SK-N-SH (cell line): ENCODE results near the gene DCK. TPM values are rescaled to one million over a fixed set of nuclear protein-coding genes. Genes with fewer than 3 reads are reported as not detected.
"Not testable (repeated sequence)": the region's sequence is repeated elsewhere in the genome, so short reads cannot be mapped to it uniquely, and the experiment has no call there.

Experiments
- CTCF ChIA-PET: fragments of 300-600, 350-600 bp; formaldehyde crosslinking; extraction: SDS; loops from one replicate; lab custom pipeline; 2021; lab: Yijun Ruan, JAX
- POLR2A ChIA-PET: fragments of 350-600 bp; sonication (Branson Sonifier 250); formaldehyde crosslinking; extraction: SDS; loops from one replicate; lab custom pipeline; 2020; ENCODE audit warnings: antibody characterized with exemption, inconsistent platforms; lab: Yijun Ruan, JAX
- DNase-seq: peaks from one replicate; pipeline ENCODE4 v3.0.0; 2012
- H2AFZ ChIP-seq: fragments of 200-600 bp; sonication (generic); 2 replicates; pipeline ENCODE4 v1.8.1; 2016; ENCODE audit warnings: antibody characterized with exemption, mild to moderate bottlenecking, low read depth
- H3F3A ChIP-seq: fragments of 200-600 bp; sonication (generic); replicated peaks from 2 replicates; pipeline ENCODE3; 2016; ENCODE audit warnings: antibody characterized with exemption, mild to moderate bottlenecking; ENCODE audit not compliant: insufficient read depth
- H3K27ac ChIP-seq, 2 experiments: fragments of 200-500 bp in 1 of 2; fragments of 200-600 bp in 1 of 2; sonication (Bioruptor generic) in 1 of 2; sonication (generic), shearing (Covaris generic) in 1 of 2; 2 replicates each; pipeline versions ENCODE4 v1.5.1 to v1.6.1; 2014 to 2016; ENCODE audit warnings: low read depth in 2 of 2, inconsistent platforms in 1 of 2, low read length in 1 of 2, mild to moderate bottlenecking in 1 of 2, mixed read lengths in 1 of 2
- H3K27me3 ChIP-seq: fragments of 200-600 bp; sonication (generic), shearing (Covaris generic); 2 replicates; pipeline ENCODE4 v1.6.1; 2016; ENCODE audit warnings: mixed run types; ENCODE audit not compliant: insufficient read depth
- H3K36me3 ChIP-seq, 2 experiments: fragments of 200-500 bp in 1 of 2; fragments of 200-600 bp in 1 of 2; sonication (Bioruptor generic) in 1 of 2; sonication (generic) in 1 of 2; replicated peaks in 1 of 2; 2 replicates each; pipeline versions ENCODE3 to v1.5.1; 2014 to 2016; ENCODE audit warnings: low read length in 1 of 2, mild to moderate bottlenecking in 1 of 2; ENCODE audit not compliant: insufficient read depth in 2 of 2, control insufficient read depth in 1 of 2
- H3K4me1 ChIP-seq, 2 experiments: fragments of 200-500 bp in 1 of 2; fragments of 200-600 bp in 1 of 2; sonication (Bioruptor generic) in 1 of 2; sonication (generic), shearing (Covaris generic) in 1 of 2; 2 replicates each; pipeline versions ENCODE4 v1.5.1 to v1.6.1; 2014 to 2016; ENCODE audit warnings: low read depth in 1 of 2, low read length in 1 of 2, mixed run types in 1 of 2; ENCODE audit not compliant: insufficient read depth in 2 of 2, control insufficient read depth in 1 of 2
- H3K4me2 ChIP-seq: fragments of 200-600 bp; sonication (generic), shearing (Covaris generic); 2 replicates; pipeline ENCODE4 v1.6.1; 2017; ENCODE audit warnings: mixed run types
- H3K4me3 ChIP-seq, 2 experiments: fragments of 200-500 bp in 1 of 2; fragments of 200-600 bp in 1 of 2; sonication (Bioruptor generic) in 1 of 2; sonication (generic), shearing (Covaris generic) in 1 of 2; 2 replicates each; pipeline versions ENCODE4 v1.5.1 to v1.8.1; 2014 to 2016; ENCODE audit warnings: low read depth in 2 of 2, inconsistent platforms in 1 of 2, low read length in 1 of 2, mild to moderate bottlenecking in 1 of 2, mixed read lengths in 1 of 2, moderate library complexity in 1 of 2
- H3K79me2 ChIP-seq: fragments of 200-600 bp; sonication (generic); 2 replicates; pipeline ENCODE4 v1.8.1; 2017; ENCODE audit warnings: mild to moderate bottlenecking; ENCODE audit not compliant: insufficient read depth
- H3K9ac ChIP-seq: fragments of 200-600 bp; sonication (generic); 2 replicates; pipeline ENCODE4 v1.6.1; 2017; ENCODE audit warnings: mixed run types
- H3K9me2 ChIP-seq: fragments of 200-600 bp; sonication (generic); 2 replicates; pipeline ENCODE4 v1.6.1; 2017; ENCODE audit warnings: mixed run types
- H3K9me3 ChIP-seq: fragments of 200-600 bp; sonication (generic); 2 replicates; pipeline ENCODE4 v1.6.1; 2017; ENCODE audit warnings: mixed run types, mild to moderate bottlenecking, moderate library complexity
- H4K20me1 ChIP-seq: fragments of 200-600 bp; sonication (generic); 2 replicates; pipeline ENCODE4 v1.6.1; 2017; ENCODE audit warnings: mild to moderate bottlenecking, mixed run types; ENCODE audit not compliant: insufficient read depth
- CHD2 ChIP-seq: fragments of 150-350 bp; IDR thresholded peaks from 2 replicates; pipeline ENCODE4 v1.6.1; 2018; ENCODE audit warnings: low read length; ENCODE audit not compliant: partially characterized antibody
- EP300 ChIP-seq, 2 experiments: IDR thresholded peaks; 2 replicates each; pipeline versions ENCODE4 v1.4.0 to v1.6.1; 2012; ENCODE audit warnings: borderline replicate concordance in 1 of 2, low read depth in 1 of 2, low read length in 1 of 2
- FOSL2 ChIP-seq: IDR thresholded peaks from 2 replicates; pipeline ENCODE4 v1.4.0; 2012; ENCODE audit warnings: low read depth, mild to moderate bottlenecking, moderate library complexity, borderline replicate concordance
- FOXM1 ChIP-seq: IDR thresholded peaks from 2 replicates; pipeline ENCODE4 v1.4.0; 2012; ENCODE audit warnings: low read depth, mild to moderate bottlenecking
- JUND ChIP-seq: IDR thresholded peaks from 2 replicates; pipeline ENCODE4 v1.4.0; 2012
- NFIC ChIP-seq: IDR thresholded peaks from 2 replicates; pipeline ENCODE4 v1.4.0; 2012; ENCODE audit warnings: borderline replicate concordance
- RAD21 ChIP-seq: IDR thresholded peaks from 2 replicates; pipeline ENCODE4 v1.6.1; 2012; ENCODE audit warnings: mild to moderate bottlenecking, low read length
- RXRA ChIP-seq: IDR thresholded peaks from 2 replicates; pipeline ENCODE4 v1.4.0; 2012; ENCODE audit warnings: low read depth, mild to moderate bottlenecking, borderline replicate concordance
- TAF1 ChIP-seq: IDR thresholded peaks from 2 replicates; pipeline ENCODE4 v1.6.1; 2012; ENCODE audit warnings: low read depth, mild to moderate bottlenecking, low read length, moderate library complexity, borderline replicate concordance
- TCF12 ChIP-seq: IDR thresholded peaks from 2 replicates; pipeline ENCODE4 v1.4.0; 2012
- TEAD4 ChIP-seq: IDR thresholded peaks from 2 replicates; pipeline ENCODE4 v1.4.0; 2012; ENCODE audit warnings: mild to moderate bottlenecking, borderline replicate concordance; ENCODE audit not compliant: insufficient read depth
- YY1 ChIP-seq: IDR thresholded peaks from 2 replicates; pipeline ENCODE4 v1.4.0; 2012; ENCODE audit warnings: low read depth, mild to moderate bottlenecking
- WGBS: methylation state at CpG from one replicate; pipeline ENCODE4 v1.1.6; 2017; ENCODE audit warnings: low lambda C conversion rate; 5-methylcytosine and 5-hydroxymethylcytosine counted together
- polyA plus RNA-seq, 3 experiments: library from polyadenylated mRNA; depleted of rRNA; stranded (reverse); fragments of >200 nt; gene quantifications; 2 replicates each; pipeline ENCODE4 v1.2.3, GENCODE V29; 2012
- TF ChIP-seq, protein P1 (sequence below): fragments of 200-600 bp; sonication (generic); IDR thresholded peaks from 2 replicates; pipeline ENCODE4 v1.6.1; 2017; ENCODE audit warnings: antibody characterized with exemption, mild to moderate bottlenecking, moderate library complexity
- TF ChIP-seq, protein P2 (sequence below): IDR thresholded peaks from 2 replicates; pipeline ENCODE4 v1.6.1; 2012; ENCODE audit warnings: mild to moderate bottlenecking, low read depth, low read length, moderate library complexity
- TF ChIP-seq, protein P3 (sequence below): fragments of 150-350 bp; IDR thresholded peaks from 2 replicates; pipeline ENCODE4 v1.6.1; 2017; ENCODE audit warnings: antibody characterized with exemption, low read length, low read depth, borderline replicate concordance
- TF ChIP-seq, protein P4 (sequence below): IDR thresholded peaks from 2 replicates; pipeline ENCODE4 v1.4.0; 2012; ENCODE audit warnings: low read depth

The DCK gene
- polyA plus RNA-seq, 1 of the 3 experiments (the other 2 are of a cell fraction) = 5.7 TPM

DNA sequence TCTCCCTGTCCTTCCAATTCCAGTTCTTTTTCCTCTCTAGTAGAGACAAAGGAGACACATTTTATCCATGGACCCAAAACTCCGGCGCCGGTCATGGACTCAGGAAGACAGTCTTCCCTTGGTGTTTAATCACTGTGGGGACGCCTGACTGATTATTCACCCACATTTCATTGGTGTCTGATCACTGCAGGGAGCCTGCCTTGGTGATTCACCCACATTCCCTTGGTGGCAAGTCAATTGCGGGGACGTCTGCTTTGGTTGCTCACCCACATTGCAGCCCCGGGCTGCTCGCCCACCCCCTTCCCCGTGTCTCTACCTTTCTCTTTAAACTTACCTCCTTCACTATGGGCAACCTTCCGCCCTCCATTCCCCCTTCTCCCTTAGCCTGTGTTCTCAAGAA is 38.7 kb downstream of the DCK start:
- WGBS = 66% methylated on average over 9 of the region's 10 CpGs
- H3F3A ChIP-seq = peaks cover 15% of the 10 kb centered on the region
- CTCF ChIA-PET = not testable (repeated sequence)

DNA sequence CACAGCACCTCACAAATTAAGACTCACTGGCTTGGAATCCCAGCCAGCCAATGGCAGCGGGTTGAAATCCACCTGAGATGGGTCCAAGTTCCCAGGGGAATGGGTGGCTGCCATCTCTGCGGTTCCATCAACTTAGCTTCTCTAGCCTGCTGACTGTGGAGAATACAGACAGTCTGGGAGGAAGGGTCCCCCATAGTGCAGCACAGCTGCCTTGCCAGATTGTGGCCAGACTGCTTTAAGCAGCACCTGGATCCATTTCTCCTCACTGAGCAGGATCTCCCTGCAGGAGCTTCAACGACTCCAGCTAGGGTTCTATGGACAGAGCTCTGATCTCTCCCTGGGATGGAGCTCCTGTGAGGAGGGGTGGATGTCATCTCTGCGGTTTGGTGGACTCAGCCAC is 51.8 kb downstream of the DCK start:
- TF ChIP-seq JUND (no peak), TCF12 (no peak), FOSL2 (no peak), NFIC (no peak), CHD2 (no peak), TAF1 (no peak), FOXM1 (no peak), RAD21 (no peak), TEAD4 (no peak), EP300 (IDR thresholded peaks at IDR 0.05; ENCODE audit: borderline replicate concordance in 1 of 2, low read depth in 1 of 2, low read length in 1 of 2) (no peak), YY1 (no peak), RXRA (no peak)
- TF ChIP-seq, protein P1, sequence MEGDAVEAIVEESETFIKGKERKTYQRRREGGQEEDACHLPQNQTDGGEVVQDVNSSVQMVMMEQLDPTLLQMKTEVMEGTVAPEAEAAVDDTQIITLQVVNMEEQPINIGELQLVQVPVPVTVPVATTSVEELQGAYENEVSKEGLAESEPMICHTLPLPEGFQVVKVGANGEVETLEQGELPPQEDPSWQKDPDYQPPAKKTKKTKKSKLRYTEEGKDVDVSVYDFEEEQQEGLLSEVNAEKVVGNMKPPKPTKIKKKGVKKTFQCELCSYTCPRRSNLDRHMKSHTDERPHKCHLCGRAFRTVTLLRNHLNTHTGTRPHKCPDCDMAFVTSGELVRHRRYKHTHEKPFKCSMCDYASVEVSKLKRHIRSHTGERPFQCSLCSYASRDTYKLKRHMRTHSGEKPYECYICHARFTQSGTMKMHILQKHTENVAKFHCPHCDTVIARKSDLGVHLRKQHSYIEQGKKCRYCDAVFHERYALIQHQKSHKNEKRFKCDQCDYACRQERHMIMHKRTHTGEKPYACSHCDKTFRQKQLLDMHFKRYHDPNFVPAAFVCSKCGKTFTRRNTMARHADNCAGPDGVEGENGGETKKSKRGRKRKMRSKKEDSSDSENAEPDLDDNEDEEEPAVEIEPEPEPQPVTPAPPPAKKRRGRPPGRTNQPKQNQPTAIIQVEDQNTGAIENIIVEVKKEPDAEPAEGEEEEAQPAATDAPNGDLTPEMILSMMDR = no peak
- TF ChIP-seq, protein P2, sequence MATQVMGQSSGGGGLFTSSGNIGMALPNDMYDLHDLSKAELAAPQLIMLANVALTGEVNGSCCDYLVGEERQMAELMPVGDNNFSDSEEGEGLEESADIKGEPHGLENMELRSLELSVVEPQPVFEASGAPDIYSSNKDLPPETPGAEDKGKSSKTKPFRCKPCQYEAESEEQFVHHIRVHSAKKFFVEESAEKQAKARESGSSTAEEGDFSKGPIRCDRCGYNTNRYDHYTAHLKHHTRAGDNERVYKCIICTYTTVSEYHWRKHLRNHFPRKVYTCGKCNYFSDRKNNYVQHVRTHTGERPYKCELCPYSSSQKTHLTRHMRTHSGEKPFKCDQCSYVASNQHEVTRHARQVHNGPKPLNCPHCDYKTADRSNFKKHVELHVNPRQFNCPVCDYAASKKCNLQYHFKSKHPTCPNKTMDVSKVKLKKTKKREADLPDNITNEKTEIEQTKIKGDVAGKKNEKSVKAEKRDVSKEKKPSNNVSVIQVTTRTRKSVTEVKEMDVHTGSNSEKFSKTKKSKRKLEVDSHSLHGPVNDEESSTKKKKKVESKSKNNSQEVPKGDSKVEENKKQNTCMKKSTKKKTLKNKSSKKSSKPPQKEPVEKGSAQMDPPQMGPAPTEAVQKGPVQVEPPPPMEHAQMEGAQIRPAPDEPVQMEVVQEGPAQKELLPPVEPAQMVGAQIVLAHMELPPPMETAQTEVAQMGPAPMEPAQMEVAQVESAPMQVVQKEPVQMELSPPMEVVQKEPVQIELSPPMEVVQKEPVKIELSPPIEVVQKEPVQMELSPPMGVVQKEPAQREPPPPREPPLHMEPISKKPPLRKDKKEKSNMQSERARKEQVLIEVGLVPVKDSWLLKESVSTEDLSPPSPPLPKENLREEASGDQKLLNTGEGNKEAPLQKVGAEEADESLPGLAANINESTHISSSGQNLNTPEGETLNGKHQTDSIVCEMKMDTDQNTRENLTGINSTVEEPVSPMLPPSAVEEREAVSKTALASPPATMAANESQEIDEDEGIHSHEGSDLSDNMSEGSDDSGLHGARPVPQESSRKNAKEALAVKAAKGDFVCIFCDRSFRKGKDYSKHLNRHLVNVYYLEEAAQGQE = no peak
- TF ChIP-seq, protein P3, sequence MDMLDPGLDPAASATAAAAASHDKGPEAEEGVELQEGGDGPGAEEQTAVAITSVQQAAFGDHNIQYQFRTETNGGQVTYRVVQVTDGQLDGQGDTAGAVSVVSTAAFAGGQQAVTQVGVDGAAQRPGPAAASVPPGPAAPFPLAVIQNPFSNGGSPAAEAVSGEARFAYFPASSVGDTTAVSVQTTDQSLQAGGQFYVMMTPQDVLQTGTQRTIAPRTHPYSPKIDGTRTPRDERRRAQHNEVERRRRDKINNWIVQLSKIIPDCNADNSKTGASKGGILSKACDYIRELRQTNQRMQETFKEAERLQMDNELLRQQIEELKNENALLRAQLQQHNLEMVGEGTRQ = no peak
- TF ChIP-seq, protein P4, sequence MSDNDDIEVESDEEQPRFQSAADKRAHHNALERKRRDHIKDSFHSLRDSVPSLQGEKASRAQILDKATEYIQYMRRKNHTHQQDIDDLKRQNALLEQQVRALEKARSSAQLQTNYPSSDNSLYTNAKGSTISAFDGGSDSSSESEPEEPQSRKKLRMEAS = no peak
- H2AFZ ChIP-seq = no peak overlapping the region
- no peaks in the 10 kb centered on the region for H4K20me1 ChIP-seq
- DNase-seq = no peak
- H3K36me3 ChIP-seq = no peaks in the 10 kb centered on the region
- H3K27ac ChIP-seq = no peak overlapping the region
- H3K27me3 ChIP-seq = no peaks in the 10 kb centered on the region
- no peaks in the 10 kb centered on the region for H3K9me3 ChIP-seq
- H3F3A ChIP-seq = no peaks in the 10 kb centered on the region
- no peak overlapping the region; a peak in 1 of 4 replicates for H3K4me3 ChIP-seq
- no peaks in the 10 kb centered on the region for H3K9me2 ChIP-seq
- ChIA-PET CTCF (no interaction called here), POLR2A (no interaction called here)
- no peaks in the 10 kb centered on the region for H3K79me2 ChIP-seq
- no peaks in the 10 kb centered on the region for H3K4me1 ChIP-seq
- H3K9ac ChIP-seq = no peak overlapping the region
- H3K4me2 ChIP-seq = no peak overlapping the region
- WGBS = 50% methylated on average over 2 of the region's 4 CpGs

More for the DNA sequence above, 38.7 kb downstream of the DCK start:
- H3K4me3 ChIP-seq, H3K9me2 ChIP-seq, H3K4me2 ChIP-seq, H4K20me1 ChIP-seq, H3K4me1 ChIP-seq, H3K27me3 ChIP-seq, H3K79me2 ChIP-seq, POLR2A ChIA-PET, H3K9me3 ChIP-seq, H2AFZ ChIP-seq, DNase-seq: not testable (repeated sequence)
- Histone ChIP-seq H3K9ac (peak overlapping the region; percentile 17; the same call in 1 of the 2 replicates), H3K36me3 (peaks cover 22 to 42% of the 10 kb centered on the region in 2 experiments), H3K27ac (peak overlapping the region in 1 of 2 experiments; percentile 59; a peak in 2 of 4 replicates)
- TF ChIP-seq EP300 (IDR thresholded peaks at IDR 0.05; ENCODE audit: borderline replicate concordance in 1 of 2, low read depth in 1 of 2, low read length in 1 of 2) = peak in 1 of 2 experiments; percentile 25; a peak in 1 of 4 replicates
- TF ChIP-seq FOSL2 = peak; percentile 69
- 0 out of 2 replicates have a peak, but pooled peaks have one; percentile 18 for TF ChIP-seq TCF12
- peak; percentile 38; the same call in 1 of the 2 replicates for TF ChIP-seq JUND
